OCI-LY3 (cell line): ENCODE measurements around the gene RAB8B.

Source experiments
- EZH2phosphoT487 ChIP-seq: fragments of 200-600 bp; shearing (Covaris generic); IDR thresholded peaks from 2 replicates; pipeline ENCODE4 v1.6.1; 2018; ENCODE audit warnings: antibody characterized with exemption, mixed run types, low read depth
- TF ChIP-seq, protein P1 (sequence below): fragments of 200-600, 300-600 bp; sonication (generic); IDR thresholded peaks from 2 replicates; pipeline ENCODE4 v1.5.1; 2014; ENCODE audit warnings: antibody characterized with exemption, low read length, low read depth

DNA sequence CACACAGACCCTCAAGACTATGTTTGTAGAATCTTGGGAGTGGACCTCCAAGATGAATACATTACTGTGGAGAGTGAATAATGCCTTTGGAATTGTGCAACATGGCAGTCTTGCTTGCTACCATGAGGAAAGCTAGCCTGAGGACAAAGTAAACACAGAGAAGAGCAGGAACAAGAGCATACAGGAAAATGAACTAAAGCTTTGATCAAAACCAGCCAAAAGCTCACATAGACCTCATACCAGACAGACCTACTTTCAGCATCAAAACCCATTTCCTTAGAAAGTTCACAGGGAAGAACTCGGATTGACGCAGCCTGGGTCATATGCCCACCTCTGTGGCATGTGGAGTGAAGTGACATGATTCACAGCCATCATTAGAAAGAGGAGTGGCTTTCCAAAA is 3.3 kb upstream of the RAB8B start:
- TF ChIP-seq, protein P1, sequence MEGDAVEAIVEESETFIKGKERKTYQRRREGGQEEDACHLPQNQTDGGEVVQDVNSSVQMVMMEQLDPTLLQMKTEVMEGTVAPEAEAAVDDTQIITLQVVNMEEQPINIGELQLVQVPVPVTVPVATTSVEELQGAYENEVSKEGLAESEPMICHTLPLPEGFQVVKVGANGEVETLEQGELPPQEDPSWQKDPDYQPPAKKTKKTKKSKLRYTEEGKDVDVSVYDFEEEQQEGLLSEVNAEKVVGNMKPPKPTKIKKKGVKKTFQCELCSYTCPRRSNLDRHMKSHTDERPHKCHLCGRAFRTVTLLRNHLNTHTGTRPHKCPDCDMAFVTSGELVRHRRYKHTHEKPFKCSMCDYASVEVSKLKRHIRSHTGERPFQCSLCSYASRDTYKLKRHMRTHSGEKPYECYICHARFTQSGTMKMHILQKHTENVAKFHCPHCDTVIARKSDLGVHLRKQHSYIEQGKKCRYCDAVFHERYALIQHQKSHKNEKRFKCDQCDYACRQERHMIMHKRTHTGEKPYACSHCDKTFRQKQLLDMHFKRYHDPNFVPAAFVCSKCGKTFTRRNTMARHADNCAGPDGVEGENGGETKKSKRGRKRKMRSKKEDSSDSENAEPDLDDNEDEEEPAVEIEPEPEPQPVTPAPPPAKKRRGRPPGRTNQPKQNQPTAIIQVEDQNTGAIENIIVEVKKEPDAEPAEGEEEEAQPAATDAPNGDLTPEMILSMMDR, result no peak
- no peak for TF ChIP-seq EZH2phosphoT487
